Stimulated activated CD8-positive, alpha-beta memory T cell treated with anti-CD3 and anti-CD28 coated beads, Interleukin-7, amount 100 ng/mL, for 48 hours (primary cell): ENCODE results near the gene ACTN4.

Source experiments
- DNase-seq, 2 donors: peaks; one replicate each; pipeline ENCODE4 v3.0.0-alpha.2; 2020; ENCODE audit warnings: low read depth in 1 of 2; ENCODE audit errors: extremely low read depth in 1 of 2

The ACTN4 gene

GRCh38 chr19:38660724-38661123 is 13.3 kb downstream of the ACTN4 start:
- DNase-seq, result no peak

GRCh38 chr19:38661136-38661535 is 13.7 kb downstream of the ACTN4 start:
- DNase-seq, result no peak

GRCh38 chr19:38661996-38662395 is 14.5 kb downstream of the ACTN4 start:
- DNase-seq, result no peak

- DNase-seq, result no peak
These were observed 15.2 kb downstream of the ACTN4 start for GRCh38 chr19:38662537-38663155.

GRCh38 chr19:38663156-38663651 is 15.8 kb downstream of the ACTN4 start:
- no peak for DNase-seq

- DNase-seq, result no peak
These were observed 16.6 kb downstream of the ACTN4 start for GRCh38 chr19:38663957-38664502.

GRCh38 chr19:38664503-38665211 is 17.2 kb downstream of the ACTN4 start:
- DNase-seq, result no peak

GRCh38 chr19:38665219-38665931 is 17.9 kb downstream of the ACTN4 start:
- DNase-seq, result no peak

- DNase-seq, result no peak
These were observed 18.7 kb downstream of the ACTN4 start for GRCh38 chr19:38665950-38666662.

GRCh38 chr19:38666663-38667511 is 19.4 kb downstream of the ACTN4 start:
- DNase-seq, result no peak

GRCh38 chr19:38667661-38668171 is 20.3 kb downstream of the ACTN4 start:
- no peak for DNase-seq

GRCh38 chr19:38669552-38669951 is 22.1 kb downstream of the ACTN4 start:
- DNase-seq, result no peak

- DNase-seq, result no peak
These were observed 23.5 kb downstream of the ACTN4 start for GRCh38 chr19:38670921-38671398.

- no peak for DNase-seq
These were observed 24.2 kb downstream of the ACTN4 start for GRCh38 chr19:38671654-38672053.

GRCh38 chr19:38673030-38673429 is 25.6 kb downstream of the ACTN4 start:
- DNase-seq, result no peak

- no peak for DNase-seq
These were observed 27.1 kb downstream of the ACTN4 start for GRCh38 chr19:38674388-38675171.

GRCh38 chr19:38675611-38676010 is 28.2 kb downstream of the ACTN4 start:
- no peak for DNase-seq

GRCh38 chr19:38676023-38676877 is 28.8 kb downstream of the ACTN4 start:
- DNase-seq, result no peak
